LNCaP clone FGC (cell line): ENCODE measurements around the gene CTRB2.

Source experiments
- DNase-seq: peaks from one replicate; pipeline ENCODE4 v3.0.0-alpha.2; 2011; ENCODE audit warnings: low read depth
- H3K4me3 ChIP-seq: 2 replicates; pipeline ENCODE4 v1.5.1; 2011; ENCODE audit warnings: mild to moderate bottlenecking, low read depth, low read length, control low read depth
- CTCF ChIP-seq: IDR thresholded peaks from 2 replicates; pipeline ENCODE4 v1.5.1; 2012; ENCODE audit warnings: mild to moderate bottlenecking; ENCODE audit not compliant: control insufficient read depth, insufficient read depth; ENCODE audit errors: extremely low read depth

The CTRB2 gene

GRCh38 chr16:75231570-75231969, 24.6 kb upstream of the CTRB2 start:
- no peak for TF ChIP-seq CTCF
- DNase-seq, result no peak
- no peak overlapping the region for H3K4me3 ChIP-seq

DNA sequence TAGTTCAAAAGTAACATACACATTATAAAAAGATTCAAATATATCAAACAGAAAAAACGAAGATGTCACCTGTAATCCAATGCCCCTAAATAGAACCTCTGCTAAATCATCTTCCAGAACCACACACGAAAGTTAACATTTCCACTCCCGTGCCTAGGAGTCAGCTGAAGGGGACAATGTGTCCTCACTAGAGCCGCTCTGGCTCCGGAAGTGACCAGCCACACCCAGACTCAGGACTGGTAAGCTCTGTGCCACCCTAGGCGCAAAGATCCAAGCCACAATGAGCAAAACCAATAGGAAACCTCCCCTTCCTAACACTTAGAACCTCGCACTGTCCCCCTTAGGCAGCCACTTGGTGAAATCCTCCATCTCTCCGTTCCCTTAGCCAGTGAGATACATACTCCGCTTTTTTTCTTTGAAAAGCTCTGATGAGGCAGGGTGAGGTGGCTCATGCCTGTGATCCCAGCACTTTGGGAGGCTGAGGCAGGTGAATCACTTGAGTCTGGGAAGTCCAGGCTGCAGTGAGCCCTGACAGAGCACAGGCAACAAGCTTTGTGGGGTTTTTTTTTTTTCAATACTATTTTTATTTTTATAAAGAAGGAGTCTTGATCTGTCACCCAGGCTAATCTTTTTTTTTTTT, 23.6 kb upstream of the CTRB2 start:
- TF ChIP-seq CTCF, result no peak
- no peak for DNase-seq
- H3K4me3 ChIP-seq, result no peak overlapping the region

DNA sequence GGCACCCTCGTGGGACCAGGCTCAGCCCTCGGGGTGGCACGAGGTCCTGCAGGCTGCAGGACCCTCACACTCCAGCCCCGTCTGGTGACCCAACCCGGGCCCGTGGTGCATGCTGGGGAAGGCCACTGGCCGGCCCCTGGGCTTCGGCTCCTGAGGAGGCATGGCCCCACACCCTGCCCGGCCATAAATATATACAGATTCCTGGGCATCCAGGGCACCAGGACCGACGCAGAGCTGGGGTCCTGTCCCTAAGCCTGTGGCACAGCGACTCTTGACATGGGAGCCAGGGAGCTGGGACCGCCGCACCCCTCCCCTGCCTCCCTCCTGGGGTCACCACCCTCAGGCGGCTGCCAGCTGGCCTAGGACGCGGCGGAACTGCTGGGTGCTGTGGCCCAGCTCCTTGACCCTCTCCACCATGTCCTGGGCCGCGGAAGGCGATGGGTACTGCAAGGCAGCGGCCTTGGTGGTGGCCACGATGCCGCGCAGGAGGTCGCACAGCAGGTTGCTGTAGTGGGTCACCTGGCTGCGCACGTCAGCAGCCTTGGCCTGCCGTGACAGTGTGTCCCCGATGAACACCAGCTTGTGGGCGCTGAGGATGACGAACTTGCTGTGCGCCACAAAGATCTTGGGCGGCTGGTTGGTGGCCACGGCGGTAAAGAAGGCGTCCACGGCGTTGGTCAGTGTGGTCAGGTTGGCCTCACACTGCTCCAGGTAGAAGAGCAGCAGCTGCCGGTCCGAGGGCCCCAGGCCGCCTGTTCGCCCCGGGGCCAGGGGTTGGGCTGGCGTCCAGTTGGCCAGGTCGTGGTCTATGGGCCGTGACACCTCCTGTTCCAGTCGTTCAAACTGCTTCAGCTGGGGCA, 22.4 kb upstream of the CTRB2 start:
- no peak overlapping the region for H3K4me3 ChIP-seq
- DNase-seq, result no peak
- TF ChIP-seq CTCF, result no peak

DNA sequence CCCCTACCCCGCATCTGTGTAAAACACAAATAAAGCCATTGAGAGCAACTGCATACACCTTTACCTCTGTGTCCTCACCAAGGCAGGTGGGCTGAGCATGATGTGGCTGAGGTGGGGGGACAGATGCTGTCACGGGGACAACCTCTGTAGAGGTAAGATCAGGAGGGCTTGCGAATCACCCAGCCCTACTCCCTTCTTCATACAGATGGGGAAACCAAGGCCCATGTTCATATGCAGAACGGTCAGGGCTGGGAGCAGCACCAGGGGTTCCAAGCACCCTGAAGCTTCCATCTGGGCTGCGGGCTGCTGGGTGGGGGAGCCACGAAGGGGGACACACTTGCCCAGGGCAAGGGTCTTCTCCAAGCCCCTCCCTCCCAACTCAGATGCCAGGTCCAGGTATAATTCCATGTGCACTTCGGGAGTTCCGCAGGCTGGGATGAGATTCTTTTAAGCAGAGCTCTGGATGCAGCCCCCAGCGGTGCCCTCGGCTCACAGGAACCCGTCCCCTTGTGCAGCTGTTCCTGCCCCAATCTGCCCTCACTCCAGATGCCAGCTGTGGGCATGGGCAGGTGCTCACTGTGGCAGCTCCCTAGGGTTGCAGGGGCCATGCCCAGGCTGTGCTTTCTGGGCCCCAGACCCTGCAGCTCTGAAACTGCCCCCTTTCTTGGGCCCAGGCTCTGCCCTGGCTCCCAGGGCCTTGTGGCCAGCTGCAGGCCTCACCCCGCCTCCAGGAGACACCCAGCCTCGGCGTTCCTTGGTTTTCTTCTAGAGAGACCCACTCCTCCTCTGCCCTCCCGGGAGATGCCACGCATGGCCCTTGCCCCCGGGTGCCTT, 21.4 kb upstream of the CTRB2 start:
- no peak for DNase-seq
- no peak overlapping the region for H3K4me3 ChIP-seq
- no peak for TF ChIP-seq CTCF

DNA sequence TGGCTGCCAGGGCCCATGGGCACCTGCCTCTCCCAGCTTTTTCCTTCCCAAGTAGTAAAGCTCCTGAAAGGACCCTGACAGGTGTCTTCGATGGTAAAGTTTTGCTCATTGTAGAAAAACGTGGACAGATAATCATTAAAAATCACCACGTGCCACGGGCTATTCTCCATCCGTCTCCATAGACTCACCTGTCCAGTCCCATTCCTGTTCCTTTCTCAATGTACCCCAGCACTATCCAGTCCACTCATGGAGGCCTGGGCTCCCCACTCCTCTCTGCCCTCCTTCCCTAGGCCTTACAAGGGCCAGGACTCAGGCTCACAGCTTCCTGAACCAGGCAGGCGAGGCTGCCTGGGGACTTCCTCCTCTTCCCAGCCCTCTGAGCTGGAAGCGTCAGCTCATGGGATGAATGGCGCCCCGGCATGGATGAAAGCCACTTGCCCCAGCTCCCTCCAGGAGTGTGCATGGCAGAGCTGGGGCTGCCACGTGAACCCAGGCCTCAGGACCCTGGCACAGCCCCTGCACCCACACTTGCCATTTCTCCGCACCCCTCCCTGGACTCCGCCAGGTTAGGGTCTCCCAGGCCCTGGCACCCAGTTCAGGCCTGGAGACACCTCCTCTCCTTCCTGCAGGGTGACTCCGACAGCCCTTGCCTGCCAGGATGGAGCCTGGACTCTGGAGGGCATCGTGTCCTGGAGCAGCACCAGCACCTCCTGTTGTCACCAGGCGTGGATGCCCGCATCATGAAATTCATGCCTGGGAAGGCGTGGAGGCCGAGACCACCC, 20.6 kb upstream of the CTRB2 start:
- no peak for DNase-seq
- H3K4me3 ChIP-seq, result no peak overlapping the region
- TF ChIP-seq CTCF, result no peak
